H1 (cell line): Measurements from ENCODE around the gene CAPN10. TPM values are rescaled to one million over a fixed set of nuclear protein-coding genes. Genes with fewer than 3 reads are reported as not detected.

ENCODE experiments used
- CTCF ChIA-PET: fragments of 300-600 bp; sonication (Branson Sonifier 250); formaldehyde crosslinking; loops from one replicate; lab custom pipeline; 2021; ENCODE audit not compliant: partially characterized antibody; lab: Charles Lee
- POLR2A ChIA-PET: fragments of 300-600 bp; sonication (Branson Sonifier 250); formaldehyde crosslinking; loops from one replicate; lab custom pipeline; 2021; ENCODE audit warnings: inconsistent platforms; ENCODE audit not compliant: partially characterized antibody; lab: Charles Lee
- DNase-seq, 2 experiments: peaks; one replicate each; pipeline versions ENCODE4 v3.0.0 to v3.0.0-alpha.2; 2010 to 2022; ENCODE audit warnings: low spot score in 2 of 2, low read depth in 1 of 2, mixed read lengths in 1 of 2
- FAIRE-seq: peaks from 2 replicates; lab custom pipeline; 2011; peaks lifted over from hg19 to GRCh38; lab: Jason Lieb, UNC
- H2AFZ ChIP-seq: 2 replicates; pipeline ENCODE4 v1.8.1; 2012; ENCODE audit warnings: low read length, inconsistent platforms
- H2AK5ac ChIP-seq: 2 replicates; pipeline ENCODE4 v1.6.1; 2013; ENCODE audit warnings: low read depth, low read length
- H2BK120ac ChIP-seq: replicated peaks from 2 replicates; pipeline ENCODE3; 2013; ENCODE audit warnings: low read depth, low read length, inconsistent platforms
- H2BK12ac ChIP-seq: 2 replicates; pipeline ENCODE4 v1.6.1; 2013; ENCODE audit warnings: low read depth, low read length
- H2BK15ac ChIP-seq: 2 replicates; pipeline ENCODE4 v1.6.1; 2013; ENCODE audit warnings: low read length
- H2BK20ac ChIP-seq: 2 replicates; pipeline ENCODE4 v1.6.1; 2013; ENCODE audit warnings: low read length
- H2BK5ac ChIP-seq: 2 replicates; pipeline ENCODE4 v1.6.1; 2013; ENCODE audit warnings: low read depth, low read length
- H3K14ac ChIP-seq: 2 replicates; pipeline ENCODE4 v1.6.1; 2013; ENCODE audit warnings: inconsistent platforms; ENCODE audit not compliant: insufficient read length
- H3K18ac ChIP-seq: 2 replicates; pipeline ENCODE4 v1.6.1; 2013; ENCODE audit warnings: low read length; ENCODE audit errors: extremely low read depth
- H3K23ac ChIP-seq: 2 replicates; pipeline ENCODE4 v1.6.1; 2013; ENCODE audit warnings: inconsistent platforms; ENCODE audit not compliant: insufficient read length
- H3K23me2 ChIP-seq: 2 replicates; pipeline ENCODE4 v1.6.1; 2013; ENCODE audit warnings: low read depth, low read length
- H3K27ac ChIP-seq: 2 replicates; pipeline ENCODE4 v1.6.1; 2011; ENCODE audit warnings: low read depth, low read length, inconsistent platforms
- H3K27me3 ChIP-seq, 4 experiments: replicated peaks in 1 of 4; 1 replicate in 1 of 4; 2 replicates in 3 of 4; pipeline versions ENCODE4 v1.6.1 to v1.8.1; 2011 to 2013; ENCODE audit warnings: low read length in 3 of 4, mild to moderate bottlenecking in 3 of 4, inconsistent platforms in 2 of 4, mixed read lengths in 2 of 4, moderate library complexity in 1 of 4; ENCODE audit not compliant: control insufficient read depth in 3 of 4, insufficient read depth in 3 of 4; ENCODE audit errors: extremely low read depth in 1 of 4
- H3K36me3 ChIP-seq, 4 experiments: 2 replicates each; pipeline versions ENCODE4 v1.6.1 to v1.8.1; 2011 to 2013; ENCODE audit warnings: mild to moderate bottlenecking in 4 of 4, low read length in 3 of 4, moderate library complexity in 2 of 4, control low read depth in 1 of 4, inconsistent platforms in 1 of 4; ENCODE audit not compliant: insufficient read depth in 4 of 4, control insufficient read depth in 2 of 4
- H3K4ac ChIP-seq: replicated peaks from 2 replicates; pipeline ENCODE3; 2013; ENCODE audit warnings: low read length, low read depth, mixed read lengths, inconsistent platforms; ENCODE audit not compliant: insufficient read length
- H3K4me1 ChIP-seq, 4 experiments: replicated peaks in 1 of 4; 1 replicate in 1 of 4; 2 replicates in 3 of 4; pipeline versions ENCODE4 v1.6.1 to v1.8.1; 2011 to 2013; ENCODE audit warnings: low read length in 3 of 4, inconsistent platforms in 2 of 4, mixed read lengths in 1 of 4; ENCODE audit not compliant: insufficient read depth in 4 of 4, control insufficient read depth in 3 of 4
- H3K4me2 ChIP-seq, 2 experiments: 2 replicates each; pipeline versions ENCODE4 v1.6.1 to v1.8.1; 2011 to 2013; ENCODE audit warnings: low read depth in 2 of 2, low read length in 2 of 2, control low read depth in 1 of 2, inconsistent platforms in 1 of 2, mild to moderate bottlenecking in 1 of 2; ENCODE audit not compliant: insufficient read depth in 1 of 2
- H3K4me3 ChIP-seq, 4 experiments: fragments of 200-600, 300-600 bp in 1 of 4; sonication (generic), shearing (Covaris generic), sonication (Bioruptor Twin) in 1 of 4; 2 replicates each; pipeline versions ENCODE4 v1.5.1 to v1.8.1; 2011 to 2016; ENCODE audit warnings: low read length in 4 of 4, low read depth in 3 of 4, control low read depth in 2 of 4, inconsistent platforms in 2 of 4, mild to moderate bottlenecking in 2 of 4, mixed read lengths in 1 of 4, moderate library complexity in 1 of 4; ENCODE audit not compliant: insufficient read depth in 2 of 4; ENCODE audit errors: extremely low read depth in 1 of 4
- H3K56ac ChIP-seq: replicated peaks from 2 replicates; pipeline ENCODE3; 2013; ENCODE audit warnings: low read depth, mild to moderate bottlenecking, mixed read lengths, low read length, inconsistent platforms; ENCODE audit not compliant: insufficient read length
- H3K79me1 ChIP-seq: 2 replicates; pipeline ENCODE4 v1.6.1; 2013; ENCODE audit warnings: low read depth, low read length, control low read depth
- H3K79me2 ChIP-seq, 2 experiments: 2 replicates each; pipeline versions ENCODE4 v1.6.1 to v1.8.1; 2012 to 2013; ENCODE audit warnings: low read length in 2 of 2, mild to moderate bottlenecking in 2 of 2, inconsistent platforms in 1 of 2; ENCODE audit not compliant: insufficient read depth in 2 of 2, control insufficient read depth in 1 of 2
- H3K9ac ChIP-seq, 4 experiments: replicated peaks in 1 of 4; 1 replicate in 1 of 4; 2 replicates in 3 of 4; pipeline versions ENCODE4 v1.6.1 to v1.8.1; 2011 to 2013; ENCODE audit warnings: low read depth in 3 of 4, low read length in 3 of 4, control low read depth in 2 of 4, mild to moderate bottlenecking in 2 of 4, moderate library complexity in 2 of 4, inconsistent platforms in 1 of 4; ENCODE audit errors: extremely low read depth in 1 of 4
- H3K9me3 ChIP-seq, 2 experiments: 2 replicates each; pipeline versions ENCODE4 v1.6.1 to v1.8.1; 2012 to 2013; ENCODE audit warnings: mild to moderate bottlenecking in 2 of 2, moderate library complexity in 2 of 2, control low read depth in 1 of 2, inconsistent platforms in 1 of 2, low read depth in 1 of 2, low read length in 1 of 2, mixed read lengths in 1 of 2; ENCODE audit not compliant: insufficient read depth in 2 of 2
- H4K20me1 ChIP-seq, 2 experiments: replicated peaks in 1 of 2; 2 replicates each; pipeline versions ENCODE3 to v1.8.1; 2011 to 2013; ENCODE audit warnings: inconsistent platforms in 2 of 2, low read length in 2 of 2, mild to moderate bottlenecking in 1 of 2; ENCODE audit not compliant: insufficient read depth in 2 of 2, control insufficient read depth in 1 of 2
- H4K5ac ChIP-seq: 2 replicates; pipeline ENCODE4 v1.6.1; 2013; ENCODE audit warnings: low read length, low read depth, mixed read lengths, inconsistent platforms; ENCODE audit not compliant: insufficient read length
- H4K8ac ChIP-seq: 2 replicates; pipeline ENCODE4 v1.8.0; 2013; ENCODE audit warnings: mild to moderate bottlenecking, moderate library complexity, low read length, inconsistent platforms; ENCODE audit not compliant: insufficient read depth; ENCODE audit errors: extremely low read depth
- H4K91ac ChIP-seq: replicated peaks from 2 replicates; pipeline ENCODE3; 2013; ENCODE audit warnings: low read length, mixed read lengths, inconsistent platforms; ENCODE audit not compliant: insufficient read length
- SUZ12 ChIP-seq: fragments of 200-600 bp; sonication (generic); IDR thresholded peaks from 2 replicates; pipeline ENCODE4 v1.6.1; 2012; ENCODE audit warnings: mild to moderate bottlenecking, inconsistent platforms, low read length, moderate library complexity, mixed read lengths
- WGBS, 2 experiments: shearing (Covaris generic) in 1 of 2; methylation state at CpG; one replicate each; pipeline versions ENCODE4 v1.1.6 to v1.1.7; 2013 to 2015; ENCODE audit warnings: low lambda C conversion rate in 2 of 2, mixed read lengths in 2 of 2, inconsistent platforms in 1 of 2, low coverage in 1 of 2, missing lambda C conversion rate in 1 of 2; ENCODE audit not compliant: insufficient replicate concordance in 2 of 2, insufficient coverage in 1 of 2, insufficient read length in 1 of 2; ENCODE audit errors: extremely low coverage in 1 of 2, missing lambda C conversion rate in 1 of 2; 5-methylcytosine and 5-hydroxymethylcytosine counted together
- polyA plus RNA-seq, 7 experiments: library from polyadenylated mRNA; depleted of rRNA in 3 of 7; stranded (reverse) in 5 of 7; unstranded in 2 of 7; fragments of >200 nt in 5 of 7; fragments of 200-250 nt in 2 of 7; gene quantifications; 1 replicate in 5 of 7; 2 replicates in 1 of 7; 4 replicates in 1 of 7; pipeline versions ENCODE4 v1.2.1 to v1.2.3, GENCODE V29; 2011 to 2013; ENCODE audit warnings: missing spikeins in 2 of 7, mixed read lengths in 2 of 7
- total RNA-seq: library from RNA; stranded (reverse); fragmentation: NEBNext Ultra II Directional; extraction: Animal tissue kit (Norgen Biotek cat#: 25700); gene quantifications from 2 replicates; pipeline ENCODE4 v1.2.1, GENCODE V29; 2021
- TF ChIP-seq, protein P1 (sequence below): IDR thresholded peaks from 2 replicates; pipeline ENCODE4 v1.6.1; 2012; ENCODE audit warnings: inconsistent platforms

CAPN10 gene
- total and polyA plus RNA-seq, 2 of the 8 experiments (the other 6 are each of a cell fraction or from before 2014, with no cell fraction given): 30.7 to 39.8 TPM

DNA sequence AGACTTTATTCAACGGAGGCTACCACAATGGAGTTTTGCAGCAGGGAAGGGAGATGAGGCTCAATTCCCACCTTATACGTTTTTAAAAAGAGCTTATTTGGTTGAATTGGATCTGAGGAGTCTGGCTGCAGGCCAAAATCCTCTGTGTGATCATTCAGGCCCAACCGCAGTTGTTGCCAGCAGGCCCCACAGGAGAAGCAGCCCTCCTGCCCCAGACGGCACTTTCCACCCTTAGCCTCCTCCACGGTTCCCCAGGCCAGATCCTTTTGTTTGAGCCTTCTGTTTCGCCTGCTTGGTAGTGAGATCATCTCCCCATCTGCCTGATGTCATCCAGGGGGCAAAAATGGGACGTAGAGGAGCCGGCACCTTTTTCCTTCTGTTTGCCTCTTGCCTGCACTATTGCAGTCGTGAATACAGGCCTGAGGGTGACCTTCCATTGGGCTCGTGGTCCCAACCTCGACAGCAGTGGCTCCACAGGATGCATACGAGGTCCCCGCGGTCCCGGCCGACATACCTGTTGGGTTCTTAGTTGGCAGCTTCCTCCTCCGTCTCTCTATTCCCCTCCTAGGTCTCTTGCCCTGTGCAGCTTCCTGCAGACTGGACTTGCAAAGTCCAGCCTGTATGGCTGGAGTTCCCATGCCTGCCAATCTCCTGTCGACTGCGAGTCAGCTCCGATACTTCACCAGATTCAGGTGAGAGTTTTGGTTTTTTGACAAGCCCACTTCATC is 29.4 kb downstream of the CAPN10 start:
- Histone ChIP-seq H2AK5ac (no peak overlapping the region), H3K4ac (no peak overlapping the region), H2BK20ac (no peak overlapping the region), H4K5ac (no peak overlapping the region)
- no peak for TF ChIP-seq SUZ12
- TF ChIP-seq, protein P1, sequence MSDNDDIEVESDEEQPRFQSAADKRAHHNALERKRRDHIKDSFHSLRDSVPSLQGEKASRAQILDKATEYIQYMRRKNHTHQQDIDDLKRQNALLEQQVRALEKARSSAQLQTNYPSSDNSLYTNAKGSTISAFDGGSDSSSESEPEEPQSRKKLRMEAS: no peak
- TF ChIP-seq, all 59 proteins: peak for 0
- H2BK12ac ChIP-seq: no peak overlapping the region
- no peak overlapping the region for H3K18ac ChIP-seq
- H2BK5ac ChIP-seq: no peak overlapping the region
- no peak overlapping the region for H2BK15ac ChIP-seq
- DNase-seq (no peak), FAIRE-seq (no peak)
- no peak overlapping the region for H4K8ac ChIP-seq
- H3K27ac ChIP-seq: no peak overlapping the region
- POLR2A ChIA-PET: interaction anchor here (1.2 kb wide), 1 partner anchor 13 kb away, joined by 4 read pairs; no protein-coding TSS in a partner anchor
- H3K36me3 ChIP-seq: no peaks in the 10 kb centered on the region
- WGBS, 2 experiments: 91% methylated on average over 20 of the region's 20 CpGs; no CpG with 5 or more reads in 1 of the 2 experiments
- H3K23me2 ChIP-seq: peaks cover 9% of the 10 kb centered on the region; the same call in 1 of the 2 replicates
- H2BK120ac ChIP-seq: no peak overlapping the region
- no peak overlapping the region for H2AFZ ChIP-seq
- no peaks in the 10 kb centered on the region for H3K79me2 ChIP-seq
- no peak overlapping the region for H3K4me2 ChIP-seq
- CTCF ChIA-PET: interaction anchor here (0.6 to 1.2 kb wide), 2 partner anchors 27 to 1910 kb away, joined by 3 read pairs; no protein-coding TSS in a partner anchor
- H4K20me1 ChIP-seq: no peaks in the 10 kb centered on the region
- H3K56ac ChIP-seq: no peak overlapping the region
- H3K27me3 ChIP-seq: no peaks in the 10 kb centered on the region
- 0 out of 7 replicates have a peak, but pooled peaks cover 0 to 2% (median 0%) of the 10 kb centered on the region in 4 experiments for H3K4me1 ChIP-seq
- no peak overlapping the region for H3K9ac ChIP-seq
- no peak overlapping the region for H3K14ac ChIP-seq
- H3K4me3 ChIP-seq: no peak overlapping the region
- H3K79me1 ChIP-seq: no peaks in the 10 kb centered on the region
- H3K9me3 ChIP-seq: peaks cover 36 to 46% of the 10 kb centered on the region in 2 experiments
- H4K91ac ChIP-seq: no peak overlapping the region
- H3K23ac ChIP-seq: no peak overlapping the region
